NCI-H1930 (cell line): ENCODE results near the gene ZNF440.
"Not testable (repeated sequence)": the region's sequence is repeated elsewhere in the genome, so short reads cannot be mapped to it uniquely, and the experiment has no call there.

Source experiments
- DNase-seq, 2 experiments: peaks; one replicate each; lab custom pipeline; 2025; lab: John Stamatoyannopoulos, UW

Gene ZNF440

GRCh38 chr19:11814029-11814699 lies at the start of gene ZNF440:
Gene ZNF440 (plus strand): TSS chr19:11814273. CDS start chr19:11814448, 175 bp downstream.
- peak; percentile 59 to 86 for DNase-seq

- peak; percentile 73 to 77 for DNase-seq
Observed at GRCh38 chr19:11766597-11767591, 47.2 kb upstream of the ZNF440 start, which contains the start of gene ZNF441. Gene ZNF441 (plus strand): TSS chr19:11767000. CDS start chr19:11767194, 194 bp downstream.

DNA sequence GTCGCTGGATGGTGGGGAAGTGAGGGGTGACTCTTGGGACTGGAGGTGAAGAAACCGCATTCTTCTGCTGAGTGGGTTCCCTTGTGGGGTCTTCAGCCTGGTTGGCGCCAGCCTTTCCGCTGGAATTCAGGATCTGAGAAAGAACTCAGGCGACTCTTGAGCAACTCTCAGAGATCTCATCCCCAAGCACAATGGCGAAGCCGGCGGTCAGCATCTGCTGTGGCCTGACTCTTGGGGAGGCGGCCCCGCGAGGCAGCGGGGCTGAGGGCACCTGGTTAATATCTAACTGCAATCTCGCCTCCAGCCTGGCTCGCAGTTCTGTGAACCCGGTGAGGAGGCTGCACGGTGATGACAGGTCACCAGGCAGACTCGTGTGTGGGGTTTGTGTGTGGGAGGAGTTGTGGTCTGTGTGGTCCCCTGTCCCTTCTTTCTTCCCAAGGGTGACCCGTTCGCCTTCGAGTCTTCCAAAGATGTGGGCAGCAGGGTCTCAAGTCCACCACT lies 46.4 kb upstream of the ZNF440 start:
- no peak for DNase-seq

- no peak for DNase-seq
Observed at GRCh38 chr19:11769995-11770394, 44.1 kb upstream of the ZNF440 start.

- not testable (repeated sequence) for DNase-seq
Observed at GRCh38 chr19:11771520-11771919, 42.6 kb upstream of the ZNF440 start.

- DNase-seq, result not testable (repeated sequence)
Observed at GRCh38 chr19:11776669-11777068, 37.4 kb upstream of the ZNF440 start.

DNA sequence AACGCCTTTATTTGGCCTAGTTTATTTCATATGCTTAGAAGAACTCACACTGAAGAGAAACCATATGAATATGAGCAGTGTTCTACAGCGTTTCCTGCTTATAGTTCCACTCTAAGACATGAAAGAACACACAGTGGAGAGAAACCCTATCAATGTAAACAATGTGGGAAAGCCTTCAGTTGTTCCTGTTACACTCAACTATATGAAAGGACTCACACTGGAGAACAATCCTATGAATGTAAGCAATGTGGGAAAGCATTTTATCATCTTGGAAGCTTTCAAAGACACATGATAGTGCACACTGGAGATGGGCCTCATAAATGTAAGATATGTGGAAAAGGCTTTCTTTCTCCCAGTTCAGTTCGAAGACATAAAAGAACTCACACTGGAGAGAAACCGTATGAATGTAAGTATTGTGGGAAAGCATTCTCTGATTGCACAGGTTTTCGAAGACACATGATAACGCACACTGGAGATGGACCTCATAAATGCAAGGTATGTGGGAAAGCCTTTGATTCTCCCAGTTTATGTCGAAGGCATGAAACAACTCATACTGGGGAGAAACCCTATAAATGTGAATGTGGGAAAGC lies 33.5 kb upstream of the ZNF440 start:
- no peak for DNase-seq

DNA sequence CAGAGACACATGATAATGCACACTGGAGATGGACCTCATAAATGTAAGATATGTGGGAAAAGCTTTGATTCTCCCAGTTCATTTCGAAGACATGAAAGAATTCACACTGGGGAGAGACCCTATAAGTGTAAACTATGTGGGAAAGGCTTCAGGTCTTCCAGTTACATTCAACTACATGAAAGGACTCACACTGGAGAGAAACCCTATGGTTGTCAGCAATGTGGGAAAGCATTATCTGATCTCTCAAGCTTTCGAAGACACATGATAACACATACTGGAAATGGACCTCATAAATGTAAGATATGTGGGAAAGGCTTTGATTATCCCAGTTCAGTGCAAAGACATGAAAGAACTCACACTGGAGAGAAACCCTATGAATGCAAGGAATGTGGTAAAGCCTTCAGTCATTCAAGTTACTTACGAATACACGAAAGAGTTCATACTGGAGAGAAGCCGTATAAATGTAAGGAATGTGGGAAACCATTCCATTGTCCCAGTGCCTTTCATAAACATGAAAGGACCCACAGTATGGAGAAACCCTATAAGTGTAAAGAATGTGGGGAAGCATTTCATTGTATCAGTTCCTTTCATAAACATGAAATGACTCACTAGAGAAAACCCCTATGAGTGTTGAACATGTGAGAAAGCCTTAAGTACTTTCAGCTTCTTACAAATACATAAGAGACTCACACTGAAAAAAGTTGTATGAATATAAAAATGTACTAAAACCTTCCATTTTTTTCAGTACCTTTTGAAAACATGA lies 32.6 kb upstream of the ZNF440 start:
- DNase-seq, result no peak

- DNase-seq, result no peak
Observed at GRCh38 chr19:11783767-11784166, 30.3 kb upstream of the ZNF440 start.

DNA sequence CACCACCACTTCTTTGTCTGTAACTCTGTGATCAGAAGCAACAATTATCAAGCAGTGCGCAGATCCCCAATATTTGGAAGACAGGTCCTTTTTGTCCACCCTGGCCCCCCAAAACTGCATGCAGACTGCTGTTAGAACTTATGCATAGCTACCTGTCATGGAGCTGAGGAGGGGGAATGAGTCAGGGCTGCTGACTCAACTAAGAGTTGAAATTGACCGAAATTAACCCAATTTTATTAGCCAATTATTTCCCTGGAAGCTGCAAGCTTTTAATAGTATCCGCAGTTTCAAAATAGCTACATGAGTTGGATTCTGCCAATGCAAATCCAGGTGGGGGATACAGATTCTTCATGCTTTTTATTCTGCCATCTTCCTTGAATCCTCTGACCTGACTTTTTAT lies 29.7 kb upstream of the ZNF440 start:
- DNase-seq, result no peak

DNA sequence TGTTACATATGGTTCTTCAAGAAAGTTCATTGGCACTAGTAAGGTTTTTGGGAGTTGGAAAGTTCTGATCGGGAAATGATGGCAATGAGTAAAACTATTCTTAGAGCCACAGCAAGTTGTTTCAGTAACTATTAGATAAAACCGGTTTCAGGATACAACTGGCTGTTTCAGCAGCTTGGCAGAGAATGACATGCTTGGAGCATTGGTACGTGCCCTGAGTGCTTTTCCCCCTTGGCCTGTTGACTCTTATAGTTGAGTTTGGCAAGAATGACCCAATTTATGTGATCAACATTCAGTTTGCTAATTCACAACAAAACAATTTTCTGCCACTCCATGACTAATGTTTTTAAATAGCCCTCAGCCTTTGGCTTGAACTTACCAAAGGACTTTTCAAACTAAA lies 26.5 kb upstream of the ZNF440 start:
- DNase-seq, result no peak

DNA sequence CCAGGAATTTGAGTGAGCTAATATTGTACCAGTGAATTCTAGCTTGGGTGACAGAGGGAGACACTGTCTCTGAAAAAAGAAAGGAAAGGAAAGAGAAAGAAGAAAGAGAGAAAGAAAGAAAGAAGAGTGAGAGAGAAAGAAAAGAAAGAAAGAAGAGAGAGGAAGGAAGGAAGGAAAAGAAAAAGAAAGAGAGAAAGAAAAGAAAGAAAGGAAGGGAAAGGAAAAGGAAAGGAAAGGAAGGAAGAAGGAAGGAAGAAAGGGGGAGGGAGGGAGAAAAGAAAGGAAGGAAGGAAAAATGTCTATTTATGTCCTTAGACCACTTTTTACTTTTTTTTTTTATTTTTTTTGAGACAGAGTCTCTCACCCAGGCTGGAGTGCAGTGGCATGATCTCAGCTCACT lies 21.1 kb upstream of the ZNF440 start:
- DNase-seq, result no peak

DNA sequence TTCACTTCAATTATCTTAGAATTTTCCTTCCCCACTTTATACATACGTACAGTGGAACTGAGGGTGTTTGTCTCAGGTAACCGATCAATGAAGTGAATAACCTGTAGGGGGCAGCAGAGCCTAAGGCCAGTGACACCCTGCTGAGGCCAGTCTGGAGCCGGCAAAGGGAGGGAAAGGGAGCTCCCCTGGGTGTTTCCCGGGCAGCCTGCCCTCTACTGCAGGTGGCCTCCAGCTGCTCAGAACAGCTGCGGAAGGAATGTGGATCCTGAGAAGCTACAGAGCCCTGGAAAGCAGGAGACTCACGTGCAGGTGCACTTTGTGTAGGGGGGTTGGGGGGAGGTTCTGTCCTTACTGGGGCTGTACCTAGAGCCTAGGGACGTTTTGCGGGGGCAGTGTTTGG lies 16.6 kb upstream of the ZNF440 start:
- peak; percentile 68 to 72 for DNase-seq

- DNase-seq, result peak; percentile 73 to 77
Observed at GRCh38 chr19:11798391-11799330, 15.4 kb upstream of the ZNF440 start, which contains the start of gene ZNF491. Gene ZNF491 (plus strand): TSS chr19:11798523. CDS start chr19:11805954, 7,431 bp downstream.

- DNase-seq, result no peak
Observed at GRCh38 chr19:11806354-11807098, 7.5 kb upstream of the ZNF440 start.

DNA sequence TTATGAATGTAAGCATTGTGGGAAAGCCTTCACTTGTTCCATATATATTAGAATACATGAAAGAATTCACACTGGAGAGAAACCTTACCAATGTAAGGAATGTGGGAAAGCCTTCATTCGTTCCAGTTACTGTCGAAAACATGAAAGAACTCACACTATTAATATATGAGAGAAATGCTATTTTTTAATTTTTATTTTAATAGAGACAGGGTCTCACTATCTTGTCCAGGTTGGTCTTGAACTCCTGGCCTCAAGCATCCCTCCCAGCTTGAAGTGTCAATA lies 7.0 kb upstream of the ZNF440 start:
- DNase-seq, result no peak

GRCh38 chr19:11813703-11814028 lies 407 bp upstream of the ZNF440 start:
- DNase-seq, result no peak

DNA sequence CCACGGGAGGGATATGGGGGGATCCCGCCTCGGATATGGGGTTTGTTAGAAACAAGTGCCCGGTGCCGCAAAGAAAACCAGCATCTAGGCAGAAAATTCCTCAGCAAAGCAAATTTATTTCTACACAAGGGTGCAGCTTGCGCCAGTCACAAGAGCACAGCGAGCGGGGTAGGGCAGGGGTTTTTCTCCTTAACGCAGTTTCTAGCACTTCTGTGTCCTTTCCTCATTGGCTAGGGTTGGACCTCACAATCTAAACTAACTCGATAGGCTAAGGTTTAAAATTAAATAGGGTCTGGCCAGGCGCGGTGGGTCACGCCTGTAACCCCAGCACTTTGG lies 595 bp downstream of the ZNF440 start:
- DNase-seq, result no peak

- no peak for DNase-seq
Observed at GRCh38 chr19:11821474-11822109, 7.5 kb downstream of the ZNF440 start.
